ENCODE data around the gene CFAP157.
A peak's percentile ranks its signal among the peaks of the same experiment; 100 is the strongest.

The CFAP157 gene

GRCh38 chr9:127692071-127692470 lies 14.7 kb upstream of the CFAP157 start:
- TF ChIP-seq CTCF (conservative IDR thresholded peaks at IDR 0.05; ENCODE audit: low read length): no peak
- H3K4me3 ChIP-seq (ENCODE audit: low read length): no peak overlapping the region
- no peak for DNase-seq (ENCODE audit: low read depth)

- TF ChIP-seq CTCF (conservative IDR thresholded peaks at IDR 0.05; ENCODE audit: low read length): no peak
- H3K4me3 ChIP-seq (ENCODE audit: low read length): no peak overlapping the region
Measured at GRCh38 chr9:127693143-127693542, 13.6 kb upstream of the CFAP157 start.

DNA sequence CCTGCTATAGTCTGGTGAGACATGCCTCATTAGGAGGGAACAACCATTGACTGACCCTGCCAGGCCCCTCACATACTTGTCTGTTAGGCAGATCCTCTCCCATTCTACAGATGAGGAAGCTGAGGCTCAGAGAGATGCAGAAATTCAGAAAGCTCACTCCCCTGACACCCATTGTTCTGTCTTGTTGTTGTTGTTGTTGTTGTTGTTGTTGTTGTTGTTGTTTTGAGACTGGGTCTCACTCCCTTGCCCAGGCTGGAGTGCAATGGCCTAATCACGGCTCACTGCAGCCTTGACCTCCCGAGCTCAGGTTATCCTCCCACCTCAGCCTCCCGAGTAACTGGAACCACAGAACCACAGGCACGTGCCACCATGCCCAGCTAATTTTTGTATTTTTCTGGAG lies 13.1 kb upstream of the CFAP157 start:
- no peak for TF ChIP-seq CTCF (conservative IDR thresholded peaks at IDR 0.05; ENCODE audit: low read length)
- no peak for DNase-seq (ENCODE audit: low read depth)
- no peak overlapping the region for H3K4me3 ChIP-seq (ENCODE audit: low read length)

More at GRCh38 chr9:127693143-127693542, 13.6 kb upstream of the CFAP157 start:
- no peak for DNase-seq (ENCODE audit: low read depth)

DNA sequence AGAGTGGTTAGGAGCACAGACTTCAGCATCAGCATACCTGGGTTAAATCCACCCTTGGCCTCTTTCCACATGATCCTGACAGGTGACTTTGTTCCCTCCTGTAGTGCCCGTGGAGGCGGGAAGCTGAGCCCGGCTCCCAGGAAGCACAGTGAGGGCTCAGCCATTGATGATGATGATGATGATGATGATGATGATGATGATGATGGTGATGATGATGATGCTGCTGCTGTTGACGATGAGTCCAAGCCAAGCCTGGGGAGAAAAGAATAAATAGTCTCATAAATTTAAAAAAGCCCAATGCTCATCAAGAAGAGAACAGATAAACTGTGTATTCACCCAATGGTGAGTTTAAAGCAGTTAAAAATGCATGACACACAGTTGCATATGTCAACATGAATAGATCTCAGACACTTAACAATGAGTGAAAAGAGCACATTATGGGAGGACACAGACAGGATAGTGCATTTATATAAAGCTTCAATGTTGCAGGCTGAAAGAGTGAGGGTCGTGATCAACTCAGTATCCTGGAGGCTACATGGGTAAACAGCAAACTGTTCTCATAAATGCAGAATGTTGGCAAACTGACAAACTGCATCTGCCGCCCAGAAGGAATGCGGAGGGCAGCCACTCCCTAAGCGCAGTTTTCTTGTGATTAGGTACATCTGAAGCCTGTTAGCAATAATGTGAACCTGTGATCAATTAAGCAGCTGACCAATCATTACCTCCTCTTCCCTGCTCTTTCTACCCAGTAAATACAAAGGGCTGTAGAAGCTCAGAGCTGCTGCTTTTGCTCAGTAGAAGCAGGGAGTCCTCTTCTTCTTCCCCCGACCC lies 11.7 kb upstream of the CFAP157 start:
- DNase-seq (ENCODE audit: low read depth): peak; percentile 80

DNA sequence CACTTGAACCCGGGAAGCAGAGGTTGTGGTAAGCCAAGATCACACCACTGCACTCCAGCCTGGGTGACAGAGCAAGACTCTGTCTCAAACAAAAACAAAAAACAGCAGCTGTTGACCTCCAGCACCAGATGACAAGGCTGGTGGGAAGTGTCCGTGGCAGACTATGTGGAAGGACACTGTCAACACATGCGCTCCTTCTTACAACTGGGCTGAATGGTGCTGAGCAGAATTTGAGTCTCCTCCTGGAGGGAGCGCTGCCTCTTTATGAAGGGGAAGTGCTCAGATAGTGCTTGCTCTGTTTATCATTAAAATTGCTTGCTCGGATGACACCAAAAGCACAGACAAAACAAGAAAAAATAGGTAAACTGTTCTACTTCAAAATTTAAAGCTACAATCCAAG lies 9.2 kb upstream of the CFAP157 start:
- H3K4me3 ChIP-seq (ENCODE audit: low read length): no peak overlapping the region
- no peak for DNase-seq (ENCODE audit: low read depth)
- TF ChIP-seq CTCF (conservative IDR thresholded peaks at IDR 0.05; ENCODE audit: low read length): no peak

More for the DNA sequence above, 11.7 kb upstream of the CFAP157 start:
- TF ChIP-seq CTCF (conservative IDR thresholded peaks at IDR 0.05; ENCODE audit: low read length): no peak
- no peak overlapping the region for H3K4me3 ChIP-seq (ENCODE audit: low read length)

DNA sequence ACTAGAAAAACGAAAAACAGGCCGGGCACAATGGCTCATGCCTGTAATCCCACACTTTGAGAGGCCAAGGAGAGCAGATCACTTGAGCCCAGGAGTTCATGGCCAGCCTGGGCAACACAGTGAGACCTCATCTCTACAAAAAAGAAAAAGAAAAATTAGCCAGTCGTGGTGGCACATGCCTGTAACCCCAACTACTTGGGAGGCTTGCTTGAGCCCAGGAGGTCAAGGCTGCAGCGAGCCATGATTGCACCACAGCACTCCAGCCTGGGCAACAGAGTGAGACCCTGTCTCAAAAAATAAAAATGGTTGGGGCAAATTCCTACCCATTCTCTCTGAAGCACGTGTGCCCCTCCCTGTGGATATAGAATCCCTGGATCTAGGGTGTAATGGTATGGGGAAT lies 8.4 kb upstream of the CFAP157 start:
- no peak for TF ChIP-seq CTCF (conservative IDR thresholded peaks at IDR 0.05; ENCODE audit: low read length)
- no peak overlapping the region for H3K4me3 ChIP-seq (ENCODE audit: low read length)
- no peak for DNase-seq (ENCODE audit: low read depth)

- no peak for TF ChIP-seq CTCF (conservative IDR thresholded peaks at IDR 0.05; ENCODE audit: low read length)
- DNase-seq (ENCODE audit: low read depth): peak; percentile 97
- H3K4me3 ChIP-seq (ENCODE audit: low read length): peak overlapping the region; percentile 50
Measured at GRCh38 chr9:127698985-127699670, 7.7 kb upstream of the CFAP157 start.

Data from AG10803 (cell line).